ENCODE results near the gene ALDH3B2. TPM values are rescaled to one million over a fixed set of nuclear protein-coding genes. Genes with fewer than 3 reads are reported as not detected.

ALDH3B2 gene
- total RNA-seq, 1 donor from 2014 or later: 3.1 TPM

DNA sequence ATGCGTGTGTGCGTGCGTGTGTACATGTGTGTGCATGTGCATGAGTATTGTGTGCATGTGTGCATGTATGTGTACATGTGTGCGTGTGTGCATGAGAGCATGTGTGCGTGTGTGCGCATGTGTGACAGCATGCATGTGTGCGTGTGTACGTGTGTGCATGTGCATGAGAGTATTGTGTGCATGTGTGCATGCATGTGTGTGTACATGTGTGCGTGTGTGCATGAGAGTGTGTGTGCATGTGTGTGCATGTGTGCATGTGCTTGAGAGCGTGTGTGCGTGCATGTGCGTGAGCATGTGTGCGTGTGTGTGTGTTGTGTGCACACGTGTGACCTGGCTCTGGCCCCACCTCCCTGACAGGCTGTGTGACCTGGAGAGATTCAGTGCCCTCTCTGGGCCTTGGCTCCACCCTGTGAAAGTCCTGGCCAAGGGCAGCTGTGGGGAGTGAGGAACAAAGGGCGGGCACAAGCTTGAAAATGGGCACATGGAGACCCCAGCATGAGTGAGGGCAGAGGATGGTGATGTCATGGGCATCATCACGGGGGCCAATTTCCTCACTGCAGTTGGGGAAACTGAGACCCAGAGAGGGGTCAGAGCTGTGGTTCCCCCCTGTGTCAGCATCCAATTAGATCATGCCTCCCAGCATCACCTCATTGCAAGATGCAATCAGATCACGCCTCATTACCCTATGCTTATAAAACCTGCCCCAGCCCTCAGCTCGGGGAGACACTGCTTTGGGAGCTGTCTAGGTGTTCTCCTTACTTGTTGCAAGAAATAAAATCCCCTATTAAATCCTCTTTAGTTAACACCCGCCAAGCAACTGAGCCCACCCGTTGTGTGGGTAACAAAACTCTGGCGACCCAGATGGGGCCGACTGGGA, 24.6 kb downstream of the ALDH3B2 start:
- Mint-ChIP-seq H3K9me3 (no peaks in the 10 kb centered on the region), H3K4me3 (no peak overlapping the region), H3K27me3 (ENCODE audit: low read depth) (peaks cover 55% of the 10 kb centered on the region), H3K4me1 (peaks cover 7% of the 10 kb centered on the region), H3K27ac (no peak overlapping the region), H3K36me3 (no peaks in the 10 kb centered on the region)
- TF ChIP-seq, protein P1, sequence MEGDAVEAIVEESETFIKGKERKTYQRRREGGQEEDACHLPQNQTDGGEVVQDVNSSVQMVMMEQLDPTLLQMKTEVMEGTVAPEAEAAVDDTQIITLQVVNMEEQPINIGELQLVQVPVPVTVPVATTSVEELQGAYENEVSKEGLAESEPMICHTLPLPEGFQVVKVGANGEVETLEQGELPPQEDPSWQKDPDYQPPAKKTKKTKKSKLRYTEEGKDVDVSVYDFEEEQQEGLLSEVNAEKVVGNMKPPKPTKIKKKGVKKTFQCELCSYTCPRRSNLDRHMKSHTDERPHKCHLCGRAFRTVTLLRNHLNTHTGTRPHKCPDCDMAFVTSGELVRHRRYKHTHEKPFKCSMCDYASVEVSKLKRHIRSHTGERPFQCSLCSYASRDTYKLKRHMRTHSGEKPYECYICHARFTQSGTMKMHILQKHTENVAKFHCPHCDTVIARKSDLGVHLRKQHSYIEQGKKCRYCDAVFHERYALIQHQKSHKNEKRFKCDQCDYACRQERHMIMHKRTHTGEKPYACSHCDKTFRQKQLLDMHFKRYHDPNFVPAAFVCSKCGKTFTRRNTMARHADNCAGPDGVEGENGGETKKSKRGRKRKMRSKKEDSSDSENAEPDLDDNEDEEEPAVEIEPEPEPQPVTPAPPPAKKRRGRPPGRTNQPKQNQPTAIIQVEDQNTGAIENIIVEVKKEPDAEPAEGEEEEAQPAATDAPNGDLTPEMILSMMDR (IDR thresholded peaks at IDR 0.05; ENCODE audit: unreplicated experiment): no peak
- DNase-seq (ENCODE audit: low spot score in 2 of 2, unreplicated experiment in 2 of 2): no peak

GRCh38 chr11:67648796-67649613, 25.4 kb downstream of the ALDH3B2 start:
- TF ChIP-seq, protein P1 (IDR thresholded peaks at IDR 0.05; ENCODE audit: unreplicated experiment): no peak
- H3K9me3 Mint-ChIP-seq: no peaks in the 10 kb centered on the region
- DNase-seq (ENCODE audit: low spot score in 2 of 2, unreplicated experiment in 2 of 2): no peak
- no peak overlapping the region for H3K27ac Mint-ChIP-seq
- no peak overlapping the region for H3K4me3 Mint-ChIP-seq
- peaks cover 49% of the 10 kb centered on the region for H3K27me3 Mint-ChIP-seq (ENCODE audit: low read depth)
- H3K36me3 Mint-ChIP-seq: no peaks in the 10 kb centered on the region
- H3K4me1 Mint-ChIP-seq: peaks cover 7% of the 10 kb centered on the region

DNA sequence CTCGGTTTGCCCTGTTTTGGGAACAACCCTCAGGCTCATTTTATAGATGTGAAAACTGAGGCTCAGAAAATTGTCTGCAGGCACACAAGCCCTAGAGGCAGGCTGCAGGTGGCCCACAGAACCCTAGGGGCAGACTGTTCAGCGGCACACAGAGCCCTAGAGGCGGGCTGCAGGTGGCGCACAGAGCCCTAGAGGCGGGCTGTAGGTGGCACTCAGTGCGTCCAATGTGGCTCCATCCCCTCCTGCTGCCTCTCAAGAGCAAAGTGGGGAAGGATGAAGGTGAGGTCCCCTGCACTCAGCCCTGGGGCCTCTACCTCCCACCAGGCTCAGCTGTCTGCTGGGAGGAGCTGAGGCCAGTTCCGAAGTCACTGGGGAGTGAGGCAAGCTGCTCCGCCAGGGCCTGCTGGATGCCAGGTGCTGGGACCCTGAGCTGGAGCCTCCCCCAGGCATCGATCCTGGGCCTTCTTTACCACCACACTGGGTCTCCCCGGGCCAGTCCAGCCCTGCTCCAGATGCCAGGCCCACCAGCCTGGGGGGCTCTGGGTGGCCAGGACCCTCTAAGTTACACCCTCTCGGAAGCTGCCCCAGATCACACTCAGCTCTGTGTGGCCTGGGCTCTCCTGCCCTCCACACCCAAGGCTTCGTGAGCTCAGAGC, 26.2 kb downstream of the ALDH3B2 start:
- Mint-ChIP-seq H3K9me3 (no peaks in the 10 kb centered on the region), H3K27me3 (ENCODE audit: low read depth) (peaks cover 46% of the 10 kb centered on the region), H3K4me3 (no peak overlapping the region), H3K27ac (no peak overlapping the region), H3K4me1 (peaks cover 7% of the 10 kb centered on the region), H3K36me3 (no peaks in the 10 kb centered on the region)
- TF ChIP-seq, protein P1 (IDR thresholded peaks at IDR 0.05; ENCODE audit: unreplicated experiment): no peak
- DNase-seq (ENCODE audit: low spot score in 2 of 2, unreplicated experiment in 2 of 2): no peak

GRCh38 chr11:67647471-67647870, 27.0 kb downstream of the ALDH3B2 start:
- H3K4me1 Mint-ChIP-seq: peaks cover 4% of the 10 kb centered on the region
- H3K27me3 Mint-ChIP-seq (ENCODE audit: low read depth): peaks cover 45% of the 10 kb centered on the region
- H3K4me3 Mint-ChIP-seq: no peak overlapping the region
- H3K36me3 Mint-ChIP-seq: no peaks in the 10 kb centered on the region
- no peaks in the 10 kb centered on the region for H3K9me3 Mint-ChIP-seq
- no peak for DNase-seq (ENCODE audit: low spot score in 2 of 2, unreplicated experiment in 2 of 2)
- no peak overlapping the region for H3K27ac Mint-ChIP-seq
- TF ChIP-seq, protein P1 (IDR thresholded peaks at IDR 0.05; ENCODE audit: unreplicated experiment): no peak

GRCh38 chr11:67646535-67647336, 27.7 kb downstream of the ALDH3B2 start:
- DNase-seq (ENCODE audit: low spot score in 2 of 2, unreplicated experiment in 2 of 2): no peak
- H3K27ac Mint-ChIP-seq: no peak overlapping the region
- no peak overlapping the region for H3K4me3 Mint-ChIP-seq
- H3K27me3 Mint-ChIP-seq (ENCODE audit: low read depth): peaks cover 52% of the 10 kb centered on the region
- no peaks in the 10 kb centered on the region for H3K36me3 Mint-ChIP-seq
- TF ChIP-seq, protein P1 (IDR thresholded peaks at IDR 0.05; ENCODE audit: unreplicated experiment): no peak
- H3K4me1 Mint-ChIP-seq: no peaks in the 10 kb centered on the region
- H3K9me3 Mint-ChIP-seq: no peaks in the 10 kb centered on the region

All from mesothelial cell of epicardium (in vitro differentiated cells).